Central memory CD8-positive, alpha-beta T cell (primary cell): ENCODE measurements around the gene PI4K2A.
A peak's percentile ranks its signal among the peaks of the same experiment; 100 is the strongest.
"Not testable (repeated sequence)": the region's sequence is repeated elsewhere in the genome, so short reads cannot be mapped to it uniquely, and the experiment has no call there.

Experiments used
- ATAC-seq: fragments of 150-1000 bp; cut with Tn5 transposase; replicated peaks from 2 replicates; pipeline ENCODE4 v1.10.0; 2022; ENCODE audit warnings: mild to moderate bottlenecking, moderate FRiP score, moderate number of reproducible peaks; ENCODE audit not compliant: poor library complexity, severe bottlenecking; ENCODE audit errors: extremely low read depth
- DNase-seq, 2 donors: peaks; one replicate each; pipeline ENCODE4 v3.0.0; 2021; ENCODE audit warnings: low spot score in 2 of 2
- H3K27ac Mint-ChIP-seq: one replicate; pipeline ENCODE4 v1.8.0; 2022; ENCODE audit warnings: low read depth, mild to moderate bottlenecking, moderate library complexity, mixed read lengths
- H3K27me3 Mint-ChIP-seq: one replicate; pipeline ENCODE4 v1.8.0; 2022; ENCODE audit warnings: mixed read lengths
- H3K36me3 Mint-ChIP-seq: one replicate; pipeline ENCODE4 v1.8.0; 2022; ENCODE audit warnings: mild to moderate bottlenecking, moderate library complexity, mixed read lengths; ENCODE audit not compliant: insufficient read depth
- H3K4me1 Mint-ChIP-seq: one replicate; pipeline ENCODE4 v1.8.0; 2022; ENCODE audit warnings: mixed read lengths
- H3K4me3 Mint-ChIP-seq: one replicate; pipeline ENCODE4 v1.8.0; 2022; ENCODE audit warnings: mild to moderate bottlenecking, moderate library complexity, mixed read lengths
- H3K9me3 Mint-ChIP-seq: one replicate; pipeline ENCODE4 v1.8.0; 2022; ENCODE audit warnings: mixed read lengths

PI4K2A gene

DNA sequence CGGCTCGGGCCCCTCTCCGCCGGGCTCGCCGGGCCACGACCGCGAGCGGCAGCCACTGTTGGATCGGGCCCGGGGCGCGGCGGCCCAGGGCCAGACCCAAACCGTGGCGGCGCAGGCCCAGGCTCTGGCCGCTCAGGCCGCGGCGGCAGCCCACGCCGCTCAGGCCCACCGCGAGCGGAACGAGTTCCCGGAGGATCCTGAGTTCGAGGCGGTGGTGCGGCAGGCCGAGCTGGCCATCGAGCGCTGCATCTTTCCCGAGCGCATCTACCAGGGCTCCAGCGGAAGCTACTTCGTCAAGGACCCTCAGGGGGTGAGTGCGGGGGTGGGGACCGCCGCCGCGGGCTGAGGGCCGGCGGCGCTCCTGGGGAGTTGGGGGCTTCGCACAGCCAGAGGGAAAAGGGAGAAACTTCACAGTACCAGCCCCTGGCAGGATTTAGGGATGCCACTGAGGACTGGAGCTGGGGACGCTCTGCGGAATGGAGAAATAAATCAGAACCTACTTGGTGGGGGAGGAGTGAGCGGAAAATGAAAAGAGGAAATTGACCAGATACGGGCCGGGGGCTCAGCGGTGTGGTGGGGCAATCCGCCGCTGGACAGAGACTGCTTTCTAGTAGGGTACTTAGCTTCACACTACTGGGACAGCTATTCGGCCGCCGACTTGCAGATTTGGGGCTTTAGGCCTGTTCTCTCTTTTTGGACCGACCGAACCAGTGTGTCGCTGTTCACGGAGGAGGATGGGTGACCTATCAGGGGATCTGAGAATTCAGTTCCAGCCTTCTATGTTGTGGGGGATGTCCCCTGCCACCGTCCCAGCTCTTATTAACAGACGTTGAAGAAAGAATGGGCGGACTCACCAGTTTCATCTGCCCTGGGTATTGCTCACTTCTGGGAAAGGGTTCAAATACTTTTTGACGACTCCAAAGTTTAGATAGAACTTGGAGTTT is 669 bp downstream of the PI4K2A start:
- peaks cover 23% of the 10 kb centered on the region for H3K4me1 Mint-ChIP-seq
- H3K27me3 Mint-ChIP-seq: no peaks in the 10 kb centered on the region
- peak overlapping the region; percentile 74 for H3K4me3 Mint-ChIP-seq
- ATAC-seq: peak; percentile 5
- no peaks in the 10 kb centered on the region for H3K9me3 Mint-ChIP-seq
- no peak for DNase-seq
- H3K27ac Mint-ChIP-seq: peak overlapping the region; percentile 75
- H3K36me3 Mint-ChIP-seq: peaks cover 8% of the 10 kb centered on the region

DNA sequence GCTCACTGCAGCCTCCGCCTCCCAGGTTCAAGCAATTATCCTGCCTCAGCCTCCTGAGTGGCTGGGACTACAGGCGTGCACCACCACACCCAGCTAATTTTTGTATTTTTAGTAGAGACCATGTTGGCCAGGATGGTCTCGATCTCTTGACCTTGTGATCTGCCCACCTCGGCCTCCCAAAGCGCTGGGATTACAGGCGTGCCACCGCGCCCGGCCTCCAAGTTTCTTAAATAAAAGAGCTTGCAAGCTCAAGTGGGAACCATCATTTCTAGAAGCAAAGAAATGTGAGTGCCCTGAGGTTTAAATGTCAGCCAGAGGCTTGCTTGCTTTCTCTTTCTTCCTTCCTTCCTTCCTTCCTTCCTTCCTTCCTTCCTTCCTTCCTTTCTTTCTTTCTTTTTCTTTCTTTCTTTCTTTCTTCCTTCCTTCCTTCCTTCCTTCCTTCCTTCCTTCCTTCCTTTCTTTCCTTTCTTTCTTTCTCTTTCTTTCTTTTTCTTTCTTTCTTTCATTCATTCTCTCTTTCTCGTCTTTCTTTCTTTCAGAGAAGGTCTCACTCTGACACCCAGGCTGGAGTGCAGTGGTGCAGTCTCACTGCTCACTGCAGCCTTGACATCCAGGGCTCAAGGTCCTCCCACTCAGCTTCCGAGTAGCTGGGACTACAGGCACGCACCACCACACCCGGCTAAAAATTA is 2.1 kb downstream of the PI4K2A start:
- DNase-seq, ATAC-seq, H3K9me3 Mint-ChIP-seq, H3K27me3 Mint-ChIP-seq: not testable (repeated sequence)
- peaks cover 11% of the 10 kb centered on the region for H3K36me3 Mint-ChIP-seq
- H3K4me3 Mint-ChIP-seq: peak overlapping the region; percentile 74
- peaks cover 27% of the 10 kb centered on the region for H3K4me1 Mint-ChIP-seq
- H3K27ac Mint-ChIP-seq: peak overlapping the region; percentile 41

DNA sequence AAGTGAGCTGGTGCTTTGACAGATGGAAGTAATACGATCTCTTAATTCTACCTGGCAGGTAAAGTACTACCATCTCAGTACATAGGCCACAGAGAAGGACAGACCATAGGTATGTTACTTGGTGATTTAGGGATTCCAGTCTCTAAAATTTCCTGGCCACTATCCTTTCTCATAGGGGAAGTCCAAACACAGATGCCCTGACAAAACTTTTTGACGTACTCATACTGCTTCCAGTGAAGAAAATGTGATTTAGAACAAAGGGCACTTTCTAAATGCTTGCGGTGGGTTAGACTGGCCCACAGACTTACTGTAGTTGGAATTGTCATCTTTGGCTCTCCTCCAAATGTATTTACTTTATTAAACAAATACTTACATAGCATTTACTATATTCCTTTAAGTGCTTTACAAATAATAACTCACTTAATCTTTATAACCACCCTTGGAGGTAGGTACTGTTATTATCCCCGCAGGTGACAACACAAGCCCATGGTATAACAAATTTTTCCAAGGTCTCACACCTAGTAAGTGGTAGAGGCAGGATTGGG is 3.0 kb downstream of the PI4K2A start:
- H3K4me1 Mint-ChIP-seq: peaks cover 32% of the 10 kb centered on the region
- H3K27ac Mint-ChIP-seq: no peak overlapping the region
- H3K9me3 Mint-ChIP-seq: no peaks in the 10 kb centered on the region
- H3K4me3 Mint-ChIP-seq: peak overlapping the region; percentile 74
- H3K36me3 Mint-ChIP-seq: peaks cover 11% of the 10 kb centered on the region
- no peak for DNase-seq
- ATAC-seq: no peak
- H3K27me3 Mint-ChIP-seq: no peaks in the 10 kb centered on the region

DNA sequence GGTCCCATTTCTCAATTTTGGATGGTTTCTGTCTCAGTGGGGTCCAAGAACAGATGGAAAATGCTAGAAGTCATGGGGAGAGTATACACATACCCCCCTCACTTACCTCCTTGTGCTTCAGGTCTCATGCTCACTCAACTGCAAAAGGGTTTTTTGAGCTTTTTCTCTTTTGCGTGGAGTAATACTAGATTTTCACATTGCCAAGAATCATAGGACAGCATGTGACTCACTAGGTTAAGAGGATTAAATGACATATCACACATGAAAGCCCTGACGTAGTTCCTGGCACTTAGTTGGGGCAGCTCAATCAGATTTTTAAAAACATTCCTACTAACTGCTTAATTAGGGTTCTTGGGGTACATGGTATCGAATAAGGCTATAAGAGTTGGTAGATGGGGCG is 4.5 kb downstream of the PI4K2A start:
- ATAC-seq (no peak), DNase-seq (no peak)
- H3K4me3 Mint-ChIP-seq: no peak overlapping the region
- peaks cover 39% of the 10 kb centered on the region for H3K4me1 Mint-ChIP-seq
- no peaks in the 10 kb centered on the region for H3K27me3 Mint-ChIP-seq
- H3K27ac Mint-ChIP-seq: no peak overlapping the region
- H3K36me3 Mint-ChIP-seq: peaks cover 11% of the 10 kb centered on the region
- no peaks in the 10 kb centered on the region for H3K9me3 Mint-ChIP-seq

DNA sequence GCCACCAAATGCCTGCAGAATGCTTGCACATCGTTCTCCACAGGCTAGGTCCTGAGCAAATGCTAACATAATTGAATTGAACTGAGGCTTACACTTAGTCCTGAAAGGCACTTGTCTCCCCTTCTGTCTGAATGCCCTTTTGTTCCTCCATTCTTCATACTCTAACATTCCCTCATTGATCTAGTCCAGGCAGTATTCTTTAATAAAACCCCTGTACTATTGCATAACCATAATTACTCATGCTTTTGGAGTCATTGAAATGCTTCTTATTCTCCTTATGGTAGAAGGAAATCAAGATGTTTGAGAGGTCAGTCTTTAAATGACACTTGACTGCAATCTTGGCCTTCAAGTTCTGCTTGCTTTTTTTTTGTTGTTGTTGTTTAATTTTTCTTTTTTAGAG is 7.1 kb downstream of the PI4K2A start:
- H3K4me1 Mint-ChIP-seq: peaks cover 26% of the 10 kb centered on the region
- peak overlapping the region; percentile 84 for H3K27ac Mint-ChIP-seq
- no peaks in the 10 kb centered on the region for H3K27me3 Mint-ChIP-seq
- no peaks in the 10 kb centered on the region for H3K9me3 Mint-ChIP-seq
- H3K36me3 Mint-ChIP-seq: peaks cover 12% of the 10 kb centered on the region
- no peak overlapping the region for H3K4me3 Mint-ChIP-seq
- ATAC-seq: no peak
- no peak for DNase-seq

DNA sequence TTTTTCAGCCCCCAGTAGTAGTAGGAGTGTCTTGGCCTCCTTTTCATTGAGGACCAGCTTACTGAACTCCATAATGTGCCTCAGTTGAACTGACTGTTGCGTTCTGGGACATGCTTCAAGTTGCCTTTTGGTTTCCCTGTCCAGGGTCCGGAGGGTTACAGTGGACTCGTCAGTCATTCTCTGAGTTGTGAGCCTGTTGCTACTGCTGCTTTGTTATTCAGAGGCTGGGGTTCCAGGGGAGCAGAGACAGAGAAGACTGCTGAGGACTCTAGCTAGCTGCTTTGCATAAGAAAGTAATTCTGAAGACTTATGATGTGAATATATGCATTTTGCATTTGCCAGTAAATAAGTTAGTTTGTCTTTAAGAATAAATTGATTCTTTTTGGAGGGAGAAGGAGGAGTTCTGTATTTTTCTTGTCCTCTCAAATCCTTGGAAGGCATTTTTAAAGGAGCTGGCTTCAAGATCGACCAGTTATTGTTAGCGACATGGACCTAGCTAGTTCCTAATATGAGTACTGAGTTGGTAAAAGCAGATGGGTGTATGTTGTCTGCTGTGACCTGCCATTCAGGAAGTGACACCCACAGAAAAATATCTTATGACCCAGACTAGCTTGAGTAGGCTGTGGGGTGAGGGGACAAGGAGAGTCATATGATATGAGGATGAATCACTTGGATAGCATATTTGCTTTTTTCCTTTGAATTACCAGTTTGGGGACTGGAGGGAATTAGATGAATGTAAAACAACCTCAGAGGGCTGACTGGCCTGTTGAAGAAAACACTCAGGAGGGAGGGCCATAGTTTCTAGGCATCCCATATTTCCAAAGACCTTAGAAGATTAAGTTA is 8.3 kb downstream of the PI4K2A start:
- Mint-ChIP-seq H3K4me1 (peaks cover 24% of the 10 kb centered on the region), H3K36me3 (peaks cover 22% of the 10 kb centered on the region), H3K27ac (peak overlapping the region; percentile 84), H3K4me3 (peak overlapping the region; percentile 62), H3K9me3 (no peaks in the 10 kb centered on the region), H3K27me3 (no peaks in the 10 kb centered on the region)
- DNase-seq: peak in 1 of 2 donors; percentile 42
- peak; percentile 100 for ATAC-seq

DNA sequence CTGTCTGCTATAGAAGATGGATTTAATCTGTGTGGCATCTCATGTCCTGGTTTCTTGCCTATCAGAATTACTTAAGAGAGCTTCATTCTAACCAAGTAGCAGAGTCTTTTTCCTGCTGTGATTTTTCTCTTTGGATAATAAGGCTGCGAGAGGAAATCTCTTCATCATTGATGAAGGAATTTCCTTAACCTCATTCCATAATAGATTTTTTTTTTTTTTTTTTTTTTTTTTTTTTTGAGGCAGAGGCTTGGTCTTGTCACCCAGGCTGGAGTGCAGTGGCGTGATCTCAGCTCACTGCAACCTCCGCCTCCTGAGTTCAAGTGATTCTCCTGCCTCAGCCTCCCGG is 8.9 kb downstream of the PI4K2A start:
- not testable (repeated sequence) for DNase-seq, H3K27me3 Mint-ChIP-seq, H3K9me3 Mint-ChIP-seq
- ATAC-seq: peak; percentile 21
- peaks cover 26% of the 10 kb centered on the region for H3K36me3 Mint-ChIP-seq
- peak overlapping the region; percentile 84 for H3K27ac Mint-ChIP-seq
- peak overlapping the region; percentile 62 for H3K4me3 Mint-ChIP-seq
- H3K4me1 Mint-ChIP-seq: peaks cover 24% of the 10 kb centered on the region

DNA sequence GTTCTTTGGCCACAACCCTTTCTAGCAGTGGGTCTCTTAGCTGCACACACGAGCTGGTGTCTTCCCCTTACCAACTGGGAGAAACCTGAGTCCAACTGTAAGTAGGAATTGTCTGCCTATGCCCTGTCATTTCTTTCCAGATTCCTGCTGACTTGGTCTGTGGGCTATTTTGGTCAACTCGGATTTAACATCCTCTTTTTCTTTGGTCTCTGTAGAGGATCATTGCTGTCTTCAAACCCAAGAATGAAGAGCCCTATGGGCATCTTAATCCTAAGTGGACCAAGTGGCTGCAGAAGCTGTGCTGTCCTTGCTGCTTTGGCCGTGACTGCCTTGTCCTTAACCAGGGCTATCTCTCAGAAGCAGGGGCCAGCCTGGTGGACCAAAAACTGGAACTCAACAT is 10.3 kb downstream of the PI4K2A start:
- DNase-seq (no peak), ATAC-seq (no peak)
- Mint-ChIP-seq H3K27me3 (no peaks in the 10 kb centered on the region), H3K27ac (no peak overlapping the region), H3K9me3 (no peaks in the 10 kb centered on the region), H3K4me1 (peaks cover 24% of the 10 kb centered on the region), H3K36me3 (peaks cover 28% of the 10 kb centered on the region), H3K4me3 (no peak overlapping the region)

DNA sequence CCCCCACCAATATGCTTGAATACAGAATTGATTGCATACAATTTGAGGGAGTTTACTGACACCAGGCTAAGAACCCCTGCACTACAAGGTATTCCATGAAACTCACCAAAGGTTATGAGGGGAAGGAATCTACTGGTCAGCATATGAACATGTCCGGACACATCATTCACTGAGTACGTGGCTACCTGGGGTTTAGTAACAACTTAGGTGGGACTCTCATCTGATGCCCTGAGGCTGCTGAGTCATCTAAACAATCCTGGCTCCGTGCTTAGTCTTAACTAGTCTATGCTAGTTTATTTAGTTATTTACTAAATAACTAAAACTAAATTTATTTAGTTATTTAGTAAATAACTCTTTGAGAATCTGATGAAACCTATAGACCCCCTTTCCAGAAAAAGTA is 11.3 kb downstream of the PI4K2A start:
- no peak overlapping the region for H3K4me3 Mint-ChIP-seq
- no peaks in the 10 kb centered on the region for H3K27me3 Mint-ChIP-seq
- H3K9me3 Mint-ChIP-seq: no peaks in the 10 kb centered on the region
- peaks cover 34% of the 10 kb centered on the region for H3K36me3 Mint-ChIP-seq
- ATAC-seq: no peak
- H3K27ac Mint-ChIP-seq: no peak overlapping the region
- no peak for DNase-seq
- H3K4me1 Mint-ChIP-seq: peaks cover 24% of the 10 kb centered on the region

DNA sequence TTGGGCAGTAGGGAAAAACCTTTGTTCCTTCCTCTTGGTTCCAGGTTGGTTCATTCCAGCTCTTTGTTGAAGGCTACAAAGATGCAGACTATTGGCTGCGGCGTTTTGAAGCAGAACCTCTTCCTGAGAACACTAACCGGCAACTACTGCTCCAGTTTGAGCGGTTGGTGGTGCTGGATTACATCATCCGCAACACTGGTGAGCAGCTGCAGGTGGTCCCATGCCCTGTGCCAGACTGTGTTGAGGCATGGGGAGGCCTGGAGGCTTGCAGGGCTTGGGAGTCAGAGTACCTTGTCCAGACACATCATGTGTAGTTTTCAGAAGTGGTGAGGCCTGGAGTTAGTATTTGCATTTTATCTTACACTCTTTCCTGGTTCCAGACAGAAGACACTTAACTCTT is 16.3 kb downstream of the PI4K2A start:
- Mint-ChIP-seq H3K27me3 (no peaks in the 10 kb centered on the region), H3K27ac (no peak overlapping the region), H3K36me3 (peaks cover 56% of the 10 kb centered on the region), H3K4me3 (no peak overlapping the region), H3K9me3 (no peaks in the 10 kb centered on the region), H3K4me1 (peaks cover 8% of the 10 kb centered on the region)
- DNase-seq (no peak), ATAC-seq (no peak)

DNA sequence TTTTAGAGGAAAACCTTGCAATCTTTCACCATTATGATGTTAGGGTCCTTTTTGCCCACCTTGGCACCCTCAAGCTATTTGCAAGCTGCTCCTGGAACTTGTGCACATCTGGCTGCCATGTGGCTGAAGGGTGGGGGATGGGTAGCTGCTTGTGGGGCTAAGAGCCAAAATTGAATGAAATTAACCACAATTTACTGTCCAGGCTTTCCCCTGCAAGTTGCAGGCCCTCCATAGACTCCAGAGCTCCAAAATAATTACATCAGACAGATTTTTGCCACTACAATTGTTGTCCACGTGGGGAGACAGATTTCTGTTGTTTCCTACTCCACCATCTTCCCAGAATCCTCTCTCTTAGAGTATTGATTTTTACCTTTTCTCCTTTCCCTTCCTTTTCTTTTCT is 19.1 kb downstream of the PI4K2A start:
- DNase-seq (no peak), ATAC-seq (no peak)
- H3K27ac Mint-ChIP-seq: no peak overlapping the region
- H3K27me3 Mint-ChIP-seq: no peaks in the 10 kb centered on the region
- H3K4me1 Mint-ChIP-seq: no peaks in the 10 kb centered on the region
- no peak overlapping the region for H3K4me3 Mint-ChIP-seq
- no peaks in the 10 kb centered on the region for H3K9me3 Mint-ChIP-seq
- peaks cover 53% of the 10 kb centered on the region for H3K36me3 Mint-ChIP-seq

DNA sequence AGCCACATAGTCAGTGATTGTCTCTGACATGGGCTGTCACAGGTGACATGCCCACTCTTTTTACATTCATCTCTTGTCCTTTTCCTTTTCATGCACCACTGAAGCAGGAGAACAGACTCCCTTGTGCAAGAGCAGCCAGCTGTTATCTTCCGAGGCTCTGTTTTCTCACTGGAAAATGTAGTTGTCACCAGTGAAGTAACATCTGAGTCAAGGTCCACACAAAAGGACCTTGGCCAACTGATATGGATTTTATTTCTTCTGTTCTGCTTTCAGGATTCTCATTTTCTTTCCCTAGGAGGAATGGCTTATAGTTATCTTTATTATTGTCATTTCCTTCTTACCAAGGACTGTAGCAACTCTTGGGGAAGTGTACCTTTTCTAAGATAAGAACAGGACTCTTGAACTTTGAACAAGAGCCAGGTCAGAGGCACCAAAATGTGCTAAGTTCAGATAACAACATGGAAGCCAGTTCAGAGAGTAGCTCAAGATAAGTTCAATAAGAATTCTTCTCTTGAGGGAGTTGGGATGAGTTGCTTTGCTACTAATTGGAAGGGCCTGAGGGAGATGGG is 23.9 kb downstream of the PI4K2A start:
- Mint-ChIP-seq H3K27ac (no peak overlapping the region), H3K27me3 (no peaks in the 10 kb centered on the region), H3K9me3 (no peaks in the 10 kb centered on the region), H3K4me3 (no peak overlapping the region), H3K4me1 (peaks cover 12% of the 10 kb centered on the region), H3K36me3 (peaks cover 39% of the 10 kb centered on the region)
- DNase-seq (no peak), ATAC-seq (no peak)
